NB4 (cell line): Measurements from ENCODE around the gene TNFRSF17.
"Not testable (repeated sequence)": the region's sequence is repeated elsewhere in the genome, so short reads cannot be mapped to it uniquely, and the experiment has no call there.

Experiments
- DNase-seq: peaks from one replicate; pipeline ENCODE4 v3.0.0; 2010; ENCODE audit warnings: low read depth
- H3K4me3 ChIP-seq: one replicate; pipeline ENCODE4 v1.5.1; 2011; ENCODE audit warnings: mild to moderate bottlenecking, low read depth, low read length, moderate library complexity
- MYC ChIP-seq: IDR thresholded peaks from 2 replicates; pipeline ENCODE4 v1.6.1; 2011; ENCODE audit warnings: low read depth, low read length
- POLR2A ChIP-seq: IDR thresholded peaks from 2 replicates; pipeline ENCODE4 v1.6.1; 2011; ENCODE audit warnings: mild to moderate bottlenecking; ENCODE audit not compliant: insufficient read length; ENCODE audit errors: extremely low read depth
- TF ChIP-seq, protein P1 (sequence below): IDR thresholded peaks from one replicate; pipeline ENCODE4 v1.5.1; 2012; ENCODE audit warnings: low read depth, low read length
- TF ChIP-seq, protein P2 (sequence below): IDR thresholded peaks from 2 replicates; pipeline ENCODE4 v1.6.1; 2011; ENCODE audit warnings: low read depth, low read length

Gene TNFRSF17

DNA sequence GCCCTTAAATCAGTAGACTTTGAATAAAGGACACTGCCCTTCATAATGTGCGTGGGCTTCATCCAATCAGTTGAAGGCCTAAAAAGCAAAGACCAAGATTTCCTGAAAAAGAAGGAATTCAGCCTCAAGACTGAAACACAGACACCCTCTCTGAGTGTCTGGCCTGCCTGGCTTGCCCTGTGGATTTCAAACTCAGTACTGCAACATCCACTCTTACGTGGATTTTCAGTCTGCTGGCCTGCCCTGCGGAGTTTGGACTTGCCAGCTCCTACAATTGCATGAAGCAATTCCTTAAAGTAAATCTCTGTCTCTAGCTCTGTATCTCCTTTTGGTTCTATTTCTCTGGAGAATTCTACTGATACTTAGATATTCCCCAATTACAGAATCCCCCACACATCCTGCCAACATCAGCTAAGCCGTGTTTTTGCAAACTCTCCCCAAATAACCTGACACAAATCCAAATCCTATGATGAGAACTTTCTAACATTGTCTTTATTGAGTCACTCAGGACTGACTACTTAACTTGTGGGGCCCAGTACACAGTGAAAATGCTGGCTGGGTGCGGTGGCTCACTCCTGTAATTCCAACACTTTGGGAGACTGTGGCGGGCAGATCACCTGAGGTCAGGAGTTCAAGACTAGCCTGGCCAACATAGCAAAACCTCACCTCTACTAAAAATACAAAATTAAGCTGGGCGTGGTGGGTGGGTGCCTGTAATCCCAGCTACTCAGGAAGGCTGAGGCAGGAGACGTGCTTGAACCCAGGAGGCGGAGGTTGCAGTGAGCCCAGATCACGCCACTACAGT, 7.2 kb upstream of the TNFRSF17 start:
- TF ChIP-seq POLR2A (no peak), MYC (no peak)
- TF ChIP-seq, protein P1, sequence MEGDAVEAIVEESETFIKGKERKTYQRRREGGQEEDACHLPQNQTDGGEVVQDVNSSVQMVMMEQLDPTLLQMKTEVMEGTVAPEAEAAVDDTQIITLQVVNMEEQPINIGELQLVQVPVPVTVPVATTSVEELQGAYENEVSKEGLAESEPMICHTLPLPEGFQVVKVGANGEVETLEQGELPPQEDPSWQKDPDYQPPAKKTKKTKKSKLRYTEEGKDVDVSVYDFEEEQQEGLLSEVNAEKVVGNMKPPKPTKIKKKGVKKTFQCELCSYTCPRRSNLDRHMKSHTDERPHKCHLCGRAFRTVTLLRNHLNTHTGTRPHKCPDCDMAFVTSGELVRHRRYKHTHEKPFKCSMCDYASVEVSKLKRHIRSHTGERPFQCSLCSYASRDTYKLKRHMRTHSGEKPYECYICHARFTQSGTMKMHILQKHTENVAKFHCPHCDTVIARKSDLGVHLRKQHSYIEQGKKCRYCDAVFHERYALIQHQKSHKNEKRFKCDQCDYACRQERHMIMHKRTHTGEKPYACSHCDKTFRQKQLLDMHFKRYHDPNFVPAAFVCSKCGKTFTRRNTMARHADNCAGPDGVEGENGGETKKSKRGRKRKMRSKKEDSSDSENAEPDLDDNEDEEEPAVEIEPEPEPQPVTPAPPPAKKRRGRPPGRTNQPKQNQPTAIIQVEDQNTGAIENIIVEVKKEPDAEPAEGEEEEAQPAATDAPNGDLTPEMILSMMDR, result no peak
- TF ChIP-seq, protein P2, sequence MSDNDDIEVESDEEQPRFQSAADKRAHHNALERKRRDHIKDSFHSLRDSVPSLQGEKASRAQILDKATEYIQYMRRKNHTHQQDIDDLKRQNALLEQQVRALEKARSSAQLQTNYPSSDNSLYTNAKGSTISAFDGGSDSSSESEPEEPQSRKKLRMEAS, result no peak
- no peak overlapping the region for H3K4me3 ChIP-seq
- no peak for DNase-seq

DNA sequence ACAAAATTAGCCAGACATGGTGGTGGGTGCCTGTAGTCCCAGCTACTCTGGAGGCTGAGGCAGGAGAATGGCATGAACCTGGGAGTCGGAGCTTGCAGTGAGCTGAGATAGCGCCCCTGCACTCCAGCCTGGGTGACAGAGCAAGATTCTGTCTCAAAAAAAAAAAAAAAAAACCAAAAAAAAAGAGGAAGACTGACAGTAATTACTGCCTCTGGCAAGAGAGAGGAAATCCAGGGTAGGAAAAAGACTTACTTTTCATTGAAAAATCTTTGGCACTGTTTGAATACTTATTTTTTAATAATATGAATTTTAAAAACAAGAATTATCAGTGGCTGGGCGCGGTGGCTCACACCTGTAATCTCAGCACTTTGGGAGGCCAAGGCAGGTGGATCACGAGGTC, 2.6 kb upstream of the TNFRSF17 start:
- DNase-seq, H3K4me3 ChIP-seq: not testable (repeated sequence)

DNA sequence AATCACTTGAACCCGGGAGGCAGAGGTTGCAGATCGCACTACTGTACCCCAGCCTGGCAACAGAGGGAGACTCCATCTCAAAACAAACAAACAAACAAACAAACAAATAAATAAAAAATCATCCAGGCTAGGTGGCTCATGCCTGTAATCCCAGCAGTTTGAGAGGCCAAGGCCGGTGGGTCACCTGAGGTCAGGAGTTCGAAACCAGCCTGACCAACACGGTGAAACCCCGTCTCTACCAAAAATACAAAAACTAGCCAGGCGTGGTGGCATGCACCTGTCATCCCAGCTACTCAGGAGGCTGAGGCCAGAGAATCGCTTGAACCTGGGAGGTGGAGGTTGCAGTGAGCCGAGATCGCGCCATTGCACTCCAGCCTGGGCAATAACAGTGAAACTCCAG, 2.0 kb upstream of the TNFRSF17 start:
- DNase-seq, H3K4me3 ChIP-seq: not testable (repeated sequence)

DNA sequence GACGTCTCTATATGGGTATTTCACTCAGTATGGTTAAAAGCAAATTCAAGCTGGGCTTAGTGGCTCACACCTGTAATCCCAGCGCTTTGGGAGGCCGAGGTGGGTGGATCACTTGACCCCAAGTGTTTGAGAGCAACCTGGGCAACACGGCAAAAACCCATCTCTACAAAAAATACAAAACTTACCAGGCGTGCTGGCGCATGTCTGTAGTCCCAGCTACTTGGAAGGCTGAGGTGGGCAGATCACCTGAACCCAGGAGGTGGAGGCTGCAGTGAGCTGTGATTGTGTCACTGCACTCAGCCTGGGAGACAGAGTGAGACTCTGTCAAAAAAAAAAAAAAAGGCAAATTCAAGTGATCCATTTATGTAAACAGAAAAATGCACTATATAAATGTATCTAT, 1.3 kb upstream of the TNFRSF17 start:
- H3K4me3 ChIP-seq, result no peak overlapping the region
- DNase-seq, result no peak
- TF ChIP-seq MYC (no peak), POLR2A (no peak)
- TF ChIP-seq, protein P1, result no peak
- TF ChIP-seq, protein P2, result no peak

DNA sequence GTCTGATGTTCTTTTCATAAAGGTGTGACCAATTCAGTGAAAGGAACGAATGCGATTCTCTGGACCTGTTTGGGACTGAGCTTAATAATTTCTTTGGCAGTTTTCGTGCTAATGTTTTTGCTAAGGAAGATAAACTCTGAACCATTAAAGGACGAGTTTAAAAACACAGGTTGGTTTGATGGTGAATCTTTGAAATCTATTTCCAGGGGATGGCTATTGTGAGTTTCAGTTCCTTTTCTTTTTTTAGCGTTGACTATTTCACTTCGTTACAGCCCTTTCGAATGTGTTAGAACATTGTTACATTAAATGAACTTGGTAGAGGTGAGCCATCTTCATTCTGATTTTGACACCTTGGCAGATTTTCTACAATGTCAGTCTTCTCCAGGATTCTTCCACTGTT, 1.2 kb downstream of the TNFRSF17 start:
- H3K4me3 ChIP-seq, result no peak overlapping the region
- no peak for DNase-seq
- TF ChIP-seq, protein P1, result no peak
- TF ChIP-seq MYC (no peak), POLR2A (no peak)
- TF ChIP-seq, protein P2, result no peak

DNA sequence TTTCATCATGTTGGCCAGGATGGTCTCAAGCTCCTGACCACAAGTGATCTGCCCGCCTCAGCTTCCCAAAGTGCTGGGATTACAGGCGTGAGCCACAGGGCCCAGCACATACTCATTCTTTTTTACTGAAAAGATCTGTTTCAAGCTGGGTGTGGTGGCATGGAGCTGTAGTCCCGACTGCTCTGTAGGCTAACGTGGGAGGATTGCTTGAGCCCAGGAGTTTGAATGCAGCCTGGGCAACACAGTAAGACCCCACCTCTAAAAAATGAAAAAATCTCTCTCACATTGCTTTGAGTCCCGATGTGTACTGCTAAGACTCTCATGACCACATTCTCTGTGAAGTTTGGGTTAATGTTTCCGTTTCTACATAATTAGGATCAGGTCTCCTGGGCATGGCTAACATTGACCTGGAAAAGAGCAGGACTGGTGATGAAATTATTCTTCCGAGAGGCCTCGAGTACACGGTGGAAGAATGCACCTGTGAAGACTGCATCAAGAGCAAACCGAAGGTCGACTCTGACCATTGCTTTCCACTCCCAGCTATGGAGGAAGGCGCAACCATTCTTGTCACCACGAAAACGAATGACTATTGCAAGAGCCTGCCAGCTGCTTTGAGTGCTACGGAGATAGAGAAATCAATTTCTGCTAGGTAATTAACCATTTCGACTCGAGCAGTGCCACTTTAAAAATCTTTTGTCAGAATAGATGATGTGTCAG, 2.3 kb downstream of the TNFRSF17 start:
- no peak overlapping the region for H3K4me3 ChIP-seq
- no peak for DNase-seq
- TF ChIP-seq POLR2A (no peak), MYC (no peak)
- TF ChIP-seq, protein P1, result no peak
- TF ChIP-seq, protein P2, result no peak

DNA sequence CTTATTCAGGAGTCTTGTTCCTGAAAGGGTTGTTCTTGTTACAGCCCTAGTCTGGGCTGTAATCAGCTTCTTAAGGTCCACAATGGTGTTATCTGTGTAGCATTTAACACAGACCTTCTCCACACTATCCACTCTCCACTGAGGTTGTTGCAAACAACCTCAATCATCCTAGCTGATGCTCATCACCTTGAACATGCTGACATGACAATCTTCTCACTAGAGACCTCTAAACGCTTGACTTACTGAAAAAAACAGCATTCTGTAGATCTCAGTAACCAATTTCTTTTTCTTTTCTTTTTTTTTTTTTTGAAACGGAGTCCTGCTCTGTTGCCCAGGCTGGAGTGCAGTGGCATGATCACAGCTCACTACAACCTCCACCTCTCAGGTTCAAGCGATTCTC, 3.6 kb downstream of the TNFRSF17 start:
- DNase-seq, result no peak
- no peak overlapping the region for H3K4me3 ChIP-seq
- TF ChIP-seq POLR2A (no peak), MYC (no peak)
- TF ChIP-seq, protein P2, result no peak
- TF ChIP-seq, protein P1, result no peak

DNA sequence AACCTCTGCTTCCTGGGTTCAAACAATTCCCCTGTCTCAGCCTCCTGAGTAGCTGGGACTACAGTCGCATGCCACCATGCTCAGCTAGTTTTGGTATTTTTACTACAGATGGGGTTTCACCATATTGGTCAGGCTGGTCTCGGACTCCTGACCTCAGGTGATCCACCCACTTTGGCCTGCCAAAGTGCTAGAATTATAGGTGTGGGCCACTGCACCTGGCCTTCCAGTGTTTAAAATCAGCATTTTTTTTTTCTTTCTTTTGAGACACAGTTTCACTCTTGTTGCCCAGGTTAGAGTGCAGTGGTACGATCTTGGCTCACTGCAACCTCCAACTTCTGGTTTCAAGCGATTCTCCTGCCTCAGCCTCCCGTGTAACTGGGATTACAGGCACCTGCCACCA, 5.3 kb downstream of the TNFRSF17 start:
- DNase-seq, H3K4me3 ChIP-seq: not testable (repeated sequence)
